H9 (cell line): ENCODE data around the gene ENTR1. TPM values are rescaled to one million over a fixed set of nuclear protein-coding genes. Genes with fewer than 3 reads are reported as not detected.

Experiments used
- DNase-seq: peaks from one replicate; pipeline ENCODE4 v3.0.0-alpha.2; 2017
- H2AFZ ChIP-seq: one replicate; pipeline ENCODE4 v1.6.1; 2013; ENCODE audit warnings: mild to moderate bottlenecking, low read length, control low read depth, moderate library complexity
- H2AK5ac ChIP-seq: 2 replicates; pipeline ENCODE4 v1.6.1; 2013; ENCODE audit warnings: low read length, control low read depth, mixed read lengths; ENCODE audit not compliant: insufficient read length
- H2BK120ac ChIP-seq: one replicate; pipeline ENCODE4 v1.6.1; 2013; ENCODE audit warnings: low read depth, mild to moderate bottlenecking, low read length, control low read depth, inconsistent platforms; ENCODE audit not compliant: poor library complexity, severe bottlenecking
- H2BK12ac ChIP-seq: 2 replicates; pipeline ENCODE4 v1.6.1; 2013; ENCODE audit warnings: low read length, control low read depth, mixed read lengths, low read depth; ENCODE audit not compliant: insufficient read length
- H2BK15ac ChIP-seq: 2 replicates; pipeline ENCODE4 v1.6.1; 2013; ENCODE audit warnings: low read depth, low read length, control low read depth
- H2BK20ac ChIP-seq: one replicate; pipeline ENCODE4 v1.6.1; 2013; ENCODE audit warnings: low read depth, mild to moderate bottlenecking, low read length, control low read depth, inconsistent platforms; ENCODE audit not compliant: poor library complexity, severe bottlenecking
- H2BK5ac ChIP-seq: 2 replicates; pipeline ENCODE4 v1.6.1; 2013; ENCODE audit warnings: low read length, control low read depth, mixed read lengths; ENCODE audit not compliant: insufficient read length
- H3K14ac ChIP-seq: 2 replicates; pipeline ENCODE4 v1.6.1; 2013; ENCODE audit warnings: low read length, control low read depth; ENCODE audit not compliant: insufficient read depth
- H3K18ac ChIP-seq: 2 replicates; pipeline ENCODE4 v1.6.1; 2013; ENCODE audit warnings: low read depth, mild to moderate bottlenecking, mixed read lengths, low read length, control low read depth; ENCODE audit not compliant: insufficient read length
- H3K23ac ChIP-seq: 2 replicates; pipeline ENCODE4 v1.6.1; 2013; ENCODE audit warnings: low read length, control low read depth, mixed read lengths, low read depth; ENCODE audit not compliant: insufficient read length
- H3K23me2 ChIP-seq: 2 replicates; pipeline ENCODE4 v1.6.1; 2013; ENCODE audit warnings: low read depth, mild to moderate bottlenecking, mixed read lengths, low read length, control low read depth; ENCODE audit not compliant: insufficient read length, poor library complexity, severe bottlenecking
- H3K27ac ChIP-seq: 2 replicates; pipeline ENCODE4 v1.5.1; 2013; ENCODE audit warnings: low read length, control low read depth, mixed read lengths, low read depth; ENCODE audit not compliant: insufficient read length
- H3K27me3 ChIP-seq: 2 replicates; pipeline ENCODE4 v1.6.1; 2013; ENCODE audit warnings: low read length, control low read depth, inconsistent platforms; ENCODE audit not compliant: insufficient read depth
- H3K4ac ChIP-seq: 2 replicates; pipeline ENCODE4 v1.6.1; 2013; ENCODE audit warnings: low read depth, mild to moderate bottlenecking, control low read depth, inconsistent platforms, low read length, moderate library complexity
- H3K4me1 ChIP-seq: 2 replicates; pipeline ENCODE4 v1.6.1; 2013; ENCODE audit warnings: low read length, control low read depth, inconsistent platforms; ENCODE audit not compliant: insufficient read depth
- H3K4me2 ChIP-seq: 2 replicates; pipeline ENCODE4 v1.6.1; 2013; ENCODE audit warnings: low read length, control low read depth, mixed read lengths; ENCODE audit not compliant: insufficient read length, insufficient read depth
- H3K56ac ChIP-seq: 2 replicates; pipeline ENCODE4 v1.6.1; 2013; ENCODE audit warnings: low read depth, mild to moderate bottlenecking, mixed read lengths, low read length, control low read depth; ENCODE audit not compliant: insufficient read length
- H3K79me1 ChIP-seq: 2 replicates; pipeline ENCODE4 v1.6.1; 2013; ENCODE audit warnings: low read depth, mild to moderate bottlenecking, moderate library complexity, low read length, control low read depth, inconsistent platforms; ENCODE audit not compliant: insufficient read depth, poor library complexity, severe bottlenecking
- H3K79me2 ChIP-seq: 2 replicates; pipeline ENCODE4 v1.6.1; 2013; ENCODE audit warnings: low read length, control low read depth, inconsistent platforms; ENCODE audit not compliant: insufficient read depth
- H3K9ac ChIP-seq: 2 replicates; pipeline ENCODE4 v1.6.1; 2013; ENCODE audit warnings: low read length, control low read depth, mixed read lengths; ENCODE audit not compliant: insufficient read length; ENCODE audit errors: extremely low read depth
- H3K9me3 ChIP-seq: one replicate; pipeline ENCODE4 v1.6.1; 2013; ENCODE audit warnings: low read depth, low read length, inconsistent platforms; ENCODE audit not compliant: control insufficient read depth
- H3T11ph ChIP-seq: one replicate; pipeline ENCODE4 v1.6.1; 2013; ENCODE audit warnings: mild to moderate bottlenecking, low read length, control low read depth, inconsistent platforms
- H4K20me1 ChIP-seq: one replicate; pipeline ENCODE4 v1.6.1; 2013; ENCODE audit not compliant: control insufficient read depth, insufficient read length, insufficient read depth
- H4K5ac ChIP-seq: 2 replicates; pipeline ENCODE4 v1.6.1; 2013; ENCODE audit warnings: low read depth, mild to moderate bottlenecking, mixed read lengths, low read length, control low read depth; ENCODE audit not compliant: insufficient read length
- H4K8ac ChIP-seq: replicated peaks from 2 replicates; pipeline ENCODE4 v1.6.1; 2013; ENCODE audit warnings: low read length, control low read depth, mixed read lengths, low read depth; ENCODE audit not compliant: insufficient read length
- H4K91ac ChIP-seq: 2 replicates; pipeline ENCODE4 v1.6.1; 2013; ENCODE audit warnings: low read depth, mild to moderate bottlenecking, moderate library complexity, mixed read lengths, low read length, control low read depth; ENCODE audit not compliant: insufficient read length
- H3K27ac Mint-ChIP-seq, 3 experiments: 2 replicates in 2 of 3; 3 replicates in 1 of 3; pipeline ENCODE4 v1.8.0; 2020 to 2021; ENCODE audit warnings: mixed read lengths in 3 of 3, mild to moderate bottlenecking in 1 of 3, moderate library complexity in 1 of 3
- H3K27me3 Mint-ChIP-seq: 2 replicates; pipeline ENCODE4 v1.8.0; 2021; ENCODE audit warnings: low read depth, mild to moderate bottlenecking, moderate library complexity, mixed read lengths
- H3K36me3 Mint-ChIP-seq, 3 experiments: 2 replicates in 2 of 3; 3 replicates in 1 of 3; pipeline ENCODE4 v1.8.0; 2020 to 2021; ENCODE audit warnings: low read depth in 3 of 3, mixed read lengths in 3 of 3; ENCODE audit not compliant: insufficient read depth in 1 of 3
- H3K4me1 Mint-ChIP-seq, 2 experiments: 2 replicates each; pipeline ENCODE4 v1.8.0; 2020; ENCODE audit warnings: mixed read lengths in 2 of 2
- H3K4me3 Mint-ChIP-seq, 2 experiments: 2 replicates in 1 of 2; 3 replicates in 1 of 2; pipeline ENCODE4 v1.8.0; 2020 to 2021; ENCODE audit warnings: mild to moderate bottlenecking in 2 of 2, mixed read lengths in 2 of 2, moderate library complexity in 1 of 2
- H3K9me3 Mint-ChIP-seq, 2 experiments: 2 replicates in 1 of 2; 3 replicates in 1 of 2; pipeline ENCODE4 v1.8.0; 2020; ENCODE audit warnings: mild to moderate bottlenecking in 2 of 2, mixed read lengths in 2 of 2, moderate library complexity in 1 of 2
- CTCF ChIP-seq: fragments of 200-600 bp; sonication (generic); conservative IDR thresholded peaks from 3 replicates; pipeline ENCODE4 v1.8.0; 2021; ENCODE audit warnings: antibody characterized with exemption, mild to moderate bottlenecking
- WGBS: extraction: QIAGEN DNeasy Blood & Tissue Kit; methylation state at CpG from one replicate; pipeline ENCODE4 v1.1.7; 2013; ENCODE audit warnings: missing lambda C conversion rate, low lambda C conversion rate, mixed read lengths; ENCODE audit not compliant: insufficient read length; ENCODE audit errors: extremely low coverage; 5-methylcytosine and 5-hydroxymethylcytosine counted together
- total RNA-seq: library from RNA; stranded (reverse); gene quantifications from 2 replicates; pipeline ENCODE4 v1.2.1, GENCODE V29; 2021

ENTR1 gene
- total RNA-seq, 1 experiment from 2014 or later = 108 TPM

- Histone ChIP-seq H3K9me3 (no peaks in the 10 kb centered on the region), H3K23me2 (no peaks in the 10 kb centered on the region), H3K9ac (no peak overlapping the region), H2AFZ (no peak overlapping the region), H2AK5ac (no peak overlapping the region), H2BK12ac (no peak overlapping the region), H3K4me2 (no peak overlapping the region), H2BK20ac (no peak overlapping the region), H4K20me1 (no peaks in the 10 kb centered on the region), H3K4me1 (no peaks in the 10 kb centered on the region), H2BK120ac (no peak overlapping the region), H3K18ac (no peak overlapping the region), H3K23ac (no peak overlapping the region), H3K79me1 (no peaks in the 10 kb centered on the region), H4K5ac (no peak overlapping the region), H4K91ac (no peak overlapping the region), H3K79me2 (no peaks in the 10 kb centered on the region), H3K56ac (no peak overlapping the region), H2BK15ac (no peak overlapping the region), H3K14ac (no peak overlapping the region), H3K27ac (no peak overlapping the region), H3T11ph (no peak overlapping the region), H4K8ac (no peak overlapping the region), H3K27me3 (no peaks in the 10 kb centered on the region), H3K4ac (no peak overlapping the region), H2BK5ac (no peak overlapping the region)
- H3K4me1 Mint-ChIP-seq = no peaks in the 10 kb centered on the region
- no peaks in the 10 kb centered on the region for H3K9me3 Mint-ChIP-seq
- H3K27me3 Mint-ChIP-seq = no peaks in the 10 kb centered on the region
- no peak for DNase-seq
- H3K27ac Mint-ChIP-seq = no peak overlapping the region
- H3K4me3 Mint-ChIP-seq = no peak overlapping the region
- no peak for TF ChIP-seq CTCF
- peaks cover 43 to 79% (median 72%) of the 10 kb centered on the region in 3 experiments; a peak in 6 of 7 replicates for H3K36me3 Mint-ChIP-seq
- WGBS = no CpG with 5 or more reads among the region's 14 CpGs
Observed at GRCh38 chr9:136389396-136389795, 21.0 kb downstream of the ENTR1 start.
